SIG-M5 treated with dmso at 0.1 percent for 504 hours (cell line): ENCODE data around the gene INS.
"Not testable (repeated sequence)": the region's sequence is repeated elsewhere in the genome, so short reads cannot be mapped to it uniquely, and the experiment has no call there.

Experiments
- DNase-seq: peaks from one replicate; lab custom pipeline; 2025; ENCODE audit not compliant: unreplicated experiment; lab: John Stamatoyannopoulos, UW

Gene INS

GRCh38 chr11:2134022-2135010, 26.7 kb downstream of the INS start:
- no peak for DNase-seq

DNA sequence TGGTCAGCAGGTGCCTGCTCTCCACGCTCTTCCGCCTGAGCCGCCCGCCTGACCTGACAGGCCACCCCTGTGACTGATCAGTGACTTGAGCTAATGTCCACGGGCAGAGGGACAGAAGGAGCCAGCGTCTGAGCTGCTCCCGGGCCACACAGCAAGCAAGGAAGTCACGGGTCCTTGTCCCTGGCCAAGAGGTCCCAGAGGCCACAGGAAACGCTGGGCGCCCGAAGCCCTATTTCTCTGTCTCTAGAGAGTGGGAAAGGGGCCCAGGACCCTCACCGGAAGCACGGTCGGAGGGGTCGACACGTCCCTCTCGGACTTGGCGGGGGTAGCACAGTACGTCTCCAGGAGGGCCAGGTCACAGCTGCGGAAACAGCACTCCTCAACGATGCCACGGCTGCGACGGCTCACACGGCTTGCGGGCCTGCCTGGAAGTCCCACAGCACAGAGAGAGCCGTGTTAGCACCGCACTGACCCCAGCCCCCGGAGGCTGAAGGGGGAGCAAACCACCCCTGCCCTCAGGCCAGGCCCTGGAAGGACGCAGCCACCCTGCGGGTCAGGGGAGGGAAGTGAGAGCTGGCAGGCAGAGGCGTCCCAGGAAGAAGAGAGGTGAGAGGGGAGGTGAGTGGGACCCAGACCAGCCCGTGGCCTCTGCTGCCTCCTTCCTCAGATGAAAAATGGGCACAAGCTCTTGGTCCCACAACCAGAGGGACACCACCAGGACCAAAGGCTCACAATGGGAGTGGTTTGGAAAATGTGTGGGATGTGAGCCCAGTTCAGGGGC, 27.6 kb downstream of the INS start:
- DNase-seq = no peak

DNA sequence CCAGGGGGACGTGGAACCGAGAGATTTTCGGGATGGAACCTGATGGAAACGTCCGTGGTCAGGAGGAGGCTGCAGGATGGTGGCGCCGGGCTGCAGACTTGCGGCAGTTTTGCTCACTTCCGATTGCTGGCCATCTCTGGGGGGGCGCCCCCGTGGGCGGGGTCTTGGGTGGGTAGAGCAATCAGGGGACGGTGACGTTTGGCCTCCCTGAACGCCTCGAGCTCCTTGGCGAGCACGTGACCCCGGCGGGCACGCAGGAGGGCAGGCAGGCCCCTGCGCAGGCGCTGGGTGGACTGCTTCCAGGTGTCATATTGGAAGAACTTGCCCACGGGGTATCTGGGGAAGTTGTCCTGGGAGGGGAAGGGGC, 28.2 kb downstream of the INS start:
- no peak for DNase-seq

- no peak for DNase-seq
These were observed 28.8 kb downstream of the INS start for GRCh38 chr11:2132246-2132645.

DNA sequence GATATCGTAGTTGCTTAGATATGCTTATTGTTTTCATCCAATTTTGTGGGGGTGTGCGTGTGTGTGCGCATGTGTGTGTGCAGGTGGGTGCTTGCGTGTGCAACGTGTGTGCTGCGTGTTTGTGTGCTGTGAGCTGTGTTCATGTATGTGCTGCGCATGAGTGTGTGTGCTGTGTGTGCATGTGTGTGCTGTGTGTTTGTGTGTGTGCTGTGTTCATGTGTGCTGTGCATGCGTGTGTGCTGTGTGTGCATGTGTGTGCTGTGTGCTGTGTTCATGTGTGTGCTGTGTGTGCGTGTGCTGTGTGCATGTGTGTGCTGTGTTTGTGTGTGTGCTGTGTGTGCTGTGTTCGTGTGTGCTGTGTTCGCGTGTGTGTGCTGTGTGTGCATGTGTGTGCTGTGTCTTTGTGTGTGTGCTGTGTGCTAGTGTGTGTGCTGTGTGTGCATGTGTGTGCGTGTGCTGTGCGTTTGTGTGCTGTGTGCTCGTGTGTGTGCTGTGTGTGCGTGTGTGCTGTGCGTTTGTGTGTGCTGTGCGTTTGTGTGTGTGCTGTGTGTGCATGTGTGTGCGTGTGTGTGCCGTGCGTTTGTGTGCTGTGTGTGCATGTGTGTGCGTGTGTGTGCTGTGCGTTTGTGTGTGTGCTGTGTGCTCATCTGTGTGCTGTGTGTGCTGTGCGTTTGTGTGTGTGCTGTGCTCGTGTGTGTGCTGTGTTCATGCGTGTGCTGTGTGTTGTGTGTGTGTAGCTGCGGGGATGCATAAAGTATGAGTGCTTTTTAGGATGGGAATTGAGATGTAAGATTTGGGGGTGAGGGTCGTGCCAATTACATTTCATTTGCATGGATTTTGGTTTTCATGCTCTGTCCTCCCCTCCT, 29.4 kb downstream of the INS start:
- DNase-seq = no peak

DNA sequence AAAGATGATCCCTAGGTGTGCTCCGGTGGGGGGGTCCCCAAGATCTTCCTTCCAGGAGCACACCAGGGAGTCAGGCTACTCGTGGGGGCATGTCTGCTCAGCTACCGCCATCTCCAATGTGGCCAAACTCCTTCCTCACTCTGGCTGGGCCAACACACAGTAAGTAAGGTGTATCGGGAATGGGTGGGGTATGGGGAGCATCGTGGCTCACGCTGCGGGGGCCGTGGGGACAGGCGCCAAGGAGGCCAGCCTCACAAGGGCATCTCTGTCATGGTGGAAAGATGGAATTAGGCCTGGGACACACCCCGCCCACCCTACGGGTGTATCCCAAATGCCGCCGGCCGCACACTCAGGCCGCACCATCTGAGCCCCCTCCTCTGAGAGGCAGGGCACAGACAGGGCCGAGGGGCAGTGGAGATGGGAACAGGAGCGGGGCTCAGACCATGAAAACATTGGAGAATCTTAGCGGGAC, 30.1 kb downstream of the INS start:
- DNase-seq = no peak

DNA sequence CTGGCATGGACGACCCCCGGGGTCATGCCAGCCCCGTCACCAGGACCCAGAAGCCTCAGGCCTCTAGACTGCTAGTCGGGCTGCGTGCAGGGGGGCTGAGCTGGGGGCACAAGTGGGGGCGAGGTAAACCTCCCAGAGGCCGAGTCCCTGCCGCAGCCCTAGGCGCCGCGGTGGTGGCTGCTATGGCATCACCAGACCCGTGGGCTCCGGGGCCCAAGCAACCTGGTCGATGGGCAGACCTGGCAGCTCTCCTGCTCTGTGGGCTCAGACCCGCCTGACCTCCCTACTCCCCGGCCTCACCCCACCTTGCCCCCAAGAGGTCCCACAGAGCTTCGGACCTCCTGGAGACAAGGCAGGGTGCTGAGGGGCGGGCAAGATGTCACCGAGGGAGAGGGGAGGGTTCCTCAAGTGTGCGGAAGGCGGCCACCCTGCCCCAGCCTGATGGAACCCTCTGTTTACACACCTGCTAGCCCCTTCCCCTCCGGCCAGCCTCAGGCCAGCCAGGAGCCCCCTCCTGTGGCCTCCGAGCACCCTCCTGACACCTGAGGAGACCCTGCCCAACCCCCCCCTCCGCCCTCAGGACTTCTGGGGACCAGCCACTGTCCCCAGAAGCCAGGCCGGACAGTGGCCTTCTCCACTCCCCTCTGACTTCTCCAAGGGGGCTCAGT, 31.2 kb downstream of the INS start:
- DNase-seq = no peak

GRCh38 chr11:2129308-2129698, 31.7 kb downstream of the INS start:
- no peak for DNase-seq

DNA sequence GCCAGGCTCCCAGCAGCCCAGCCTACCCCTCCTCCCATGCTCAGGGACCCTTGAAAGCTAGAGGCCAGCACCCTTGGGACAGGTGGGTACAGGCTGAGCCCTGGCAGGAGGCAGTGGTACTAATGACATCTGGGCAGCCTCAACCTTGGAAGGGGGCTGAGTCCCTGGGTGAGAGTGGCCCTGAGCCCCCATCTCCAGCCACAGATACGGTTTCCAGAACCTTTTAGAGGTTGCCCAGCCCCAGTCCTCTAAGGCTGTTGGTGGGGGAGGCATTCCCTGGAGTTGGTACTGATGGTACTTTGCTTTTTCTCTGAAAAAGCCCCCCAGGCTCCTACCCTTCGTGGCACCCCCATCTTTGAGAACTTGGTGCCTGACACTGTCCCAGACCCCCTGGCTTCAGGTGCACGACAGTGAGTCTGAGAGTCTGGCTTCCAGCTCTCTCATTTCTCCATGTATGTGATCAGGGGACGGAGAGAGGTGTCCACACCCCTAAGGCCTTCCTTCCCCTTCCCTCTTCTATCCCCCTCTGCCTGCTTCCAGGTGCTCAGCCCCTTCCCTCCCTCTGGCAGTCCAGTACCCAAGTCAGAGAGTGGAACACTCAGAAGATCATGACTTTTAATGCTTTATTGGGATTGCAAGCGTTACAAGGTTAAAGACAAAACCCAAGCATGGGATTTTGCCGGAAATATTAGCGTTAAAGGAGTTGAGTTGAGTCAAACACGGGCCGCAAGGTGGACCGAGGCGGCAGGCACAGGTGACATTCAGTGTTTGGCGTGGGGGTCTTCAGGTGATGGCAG, 32.3 kb downstream of the INS start:
- DNase-seq = no peak

- no peak for DNase-seq
These were observed 32.9 kb downstream of the INS start for GRCh38 chr11:2128130-2128510.

GRCh38 chr11:2127482-2128129, 33.4 kb downstream of the INS start:
- DNase-seq = no peak

DNA sequence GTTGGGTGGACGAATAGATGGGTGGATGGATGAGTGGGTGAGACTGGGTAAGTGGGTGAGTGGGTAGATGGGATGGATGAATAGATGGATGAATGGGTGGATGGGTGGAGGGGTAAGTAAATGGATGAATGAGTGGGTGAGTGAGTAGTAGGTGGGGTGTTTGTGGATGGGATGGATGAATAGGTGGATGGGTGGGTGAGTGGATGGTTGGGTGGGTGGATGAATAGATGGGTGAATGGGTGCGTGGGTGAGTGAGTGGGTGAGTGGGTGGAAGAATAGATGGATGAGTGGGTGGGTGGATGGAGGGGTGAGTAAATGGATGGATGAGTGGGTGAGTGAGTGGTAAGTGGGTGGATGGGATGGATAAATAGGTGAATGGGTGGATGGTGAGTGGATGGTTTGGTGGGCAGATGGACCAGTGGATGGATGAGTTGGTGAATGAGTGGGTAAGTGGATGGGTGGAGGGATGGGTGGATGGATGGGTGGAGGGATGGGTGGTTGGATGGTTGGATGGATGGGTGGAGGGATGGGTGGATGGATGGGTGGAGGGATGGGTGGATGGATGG, 34.4 kb downstream of the INS start:
- no peak for DNase-seq

- not testable (repeated sequence) for DNase-seq
These were observed 36.1 kb downstream of the INS start for GRCh38 chr11:2124736-2125484.

DNA sequence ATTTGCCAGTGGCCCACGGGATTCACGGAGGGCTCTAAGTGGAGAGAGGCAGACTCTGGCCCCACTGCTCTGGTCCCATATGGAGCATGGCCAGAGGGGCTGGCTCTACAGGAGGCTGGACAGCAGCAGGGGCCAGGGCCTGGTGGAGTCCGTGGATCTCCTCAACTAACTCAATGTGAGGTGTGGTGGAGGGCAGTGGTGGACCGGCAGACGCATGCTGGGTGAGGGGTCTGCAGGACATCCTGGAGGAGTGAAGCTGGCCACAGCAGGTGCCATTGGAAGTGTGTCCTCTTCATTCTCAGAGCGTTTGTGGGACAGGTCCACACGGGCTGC, 37.4 kb downstream of the INS start:
- DNase-seq = no peak

- DNase-seq = no peak
These were observed 37.9 kb downstream of the INS start for GRCh38 chr11:2122907-2123627.

GRCh38 chr11:2122222-2122906, 38.6 kb downstream of the INS start:
- DNase-seq = no peak
